ENCODE results near the gene JARID2.
"Not testable (repeated sequence)": the region's sequence is repeated elsewhere in the genome, so short reads cannot be mapped to it uniquely, and the experiment has no call there.

The JARID2 gene

GRCh38 chr6:15293674-15294073 lies 47.8 kb downstream of the JARID2 start:
- Mint-ChIP-seq H3K4me1 (ENCODE audit: low read depth in 2 of 2) (peaks cover 39 to 56% of the 10 kb centered on the region in 2 donors), H3K4me3 (no peak overlapping the region), H3K27me3 (no peaks in the 10 kb centered on the region), H3K27ac (peak overlapping the region; percentile 56 to 75), H3K9me3 (no peaks in the 10 kb centered on the region), H3K36me3 (ENCODE audit: insufficient read depth) (peaks cover 11% of the 10 kb centered on the region)
- ATAC-seq (replicated peaks): no peak
- DNase-seq: no peak

DNA sequence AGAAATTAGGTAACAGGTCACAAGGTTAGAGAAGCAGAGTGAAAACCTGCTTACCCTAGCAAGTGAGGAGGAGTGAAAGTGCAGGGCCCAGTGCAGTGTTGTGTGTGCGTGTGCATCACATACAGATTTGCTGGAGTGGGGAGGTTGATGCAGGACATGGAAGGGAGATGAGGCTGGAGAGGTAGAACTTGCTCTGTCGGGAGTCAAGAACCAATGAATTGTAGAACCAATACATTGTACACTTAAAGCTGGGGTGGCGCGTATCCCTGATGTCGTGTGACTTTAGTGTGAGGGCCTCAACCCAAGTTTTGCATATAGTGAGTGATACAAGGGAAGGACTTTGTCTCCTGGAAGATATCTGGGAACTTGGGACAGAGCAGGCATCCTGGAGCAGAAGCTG lies 48.6 kb downstream of the JARID2 start:
- Mint-ChIP-seq H3K27me3 (no peaks in the 10 kb centered on the region), H3K4me3 (no peak overlapping the region), H3K4me1 (ENCODE audit: low read depth in 2 of 2) (peaks cover 44 to 61% of the 10 kb centered on the region in 2 donors), H3K36me3 (ENCODE audit: insufficient read depth) (peaks cover 11% of the 10 kb centered on the region), H3K27ac (peak overlapping the region; percentile 56 to 57), H3K9me3 (no peaks in the 10 kb centered on the region)
- no peak for DNase-seq
- no peak for ATAC-seq (replicated peaks)

DNA sequence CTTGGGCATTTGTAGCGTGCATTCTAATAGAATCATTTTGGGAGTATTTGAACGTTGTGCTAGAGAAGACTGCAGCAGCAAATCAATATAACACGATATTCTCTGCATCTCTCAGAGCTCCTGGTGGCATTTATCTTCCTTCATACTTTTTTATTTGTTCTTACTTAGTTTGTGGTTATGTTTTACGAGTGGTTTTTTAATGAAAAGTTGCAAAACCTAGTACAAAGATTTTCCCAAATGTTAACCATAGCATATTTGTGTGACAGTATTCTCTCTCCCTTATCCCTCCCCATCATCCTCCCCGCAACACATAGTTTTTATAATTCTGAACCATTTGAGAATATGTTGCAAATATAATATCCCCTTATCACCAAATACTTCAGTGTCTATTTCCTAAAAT lies 50.4 kb downstream of the JARID2 start:
- Mint-ChIP-seq H3K27ac (peak overlapping the region; percentile 46 to 88), H3K9me3 (no peaks in the 10 kb centered on the region), H3K27me3 (no peaks in the 10 kb centered on the region), H3K4me1 (ENCODE audit: low read depth in 2 of 2) (peaks cover 57 to 79% of the 10 kb centered on the region in 2 donors), H3K36me3 (ENCODE audit: insufficient read depth) (peaks cover 13% of the 10 kb centered on the region), H3K4me3 (peak overlapping the region; percentile 43 to 54)
- DNase-seq (no peak), ATAC-seq (replicated peaks) (no peak)

DNA sequence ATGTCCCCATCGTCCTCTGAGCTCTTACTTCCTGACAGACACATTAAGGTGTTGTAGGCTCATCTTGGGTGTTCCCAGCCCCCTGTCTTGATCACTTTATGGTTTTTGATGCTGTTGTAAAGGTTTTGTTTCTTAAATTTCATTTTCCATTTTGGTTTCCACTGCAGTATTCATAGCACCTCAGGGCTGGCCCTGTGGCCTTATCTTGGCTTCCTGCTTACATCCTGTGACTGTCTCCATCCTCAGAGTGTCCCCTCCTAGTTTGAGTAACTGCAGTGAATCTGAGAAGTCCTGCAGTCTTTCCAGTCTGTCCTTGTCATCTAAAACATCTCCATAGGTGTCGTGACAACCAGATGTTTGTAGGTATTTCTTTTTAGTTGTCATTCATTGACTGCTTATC lies 50.9 kb downstream of the JARID2 start:
- Mint-ChIP-seq H3K27ac (peak overlapping the region; percentile 46 to 88), H3K4me1 (ENCODE audit: low read depth in 2 of 2) (peaks cover 62 to 79% of the 10 kb centered on the region in 2 donors), H3K4me3 (peak overlapping the region; percentile 43 to 54), H3K36me3 (ENCODE audit: insufficient read depth) (peaks cover 13% of the 10 kb centered on the region), H3K9me3 (no peaks in the 10 kb centered on the region), H3K27me3 (no peaks in the 10 kb centered on the region)
- DNase-seq (no peak), ATAC-seq (replicated peaks) (peak; percentile 45)

DNA sequence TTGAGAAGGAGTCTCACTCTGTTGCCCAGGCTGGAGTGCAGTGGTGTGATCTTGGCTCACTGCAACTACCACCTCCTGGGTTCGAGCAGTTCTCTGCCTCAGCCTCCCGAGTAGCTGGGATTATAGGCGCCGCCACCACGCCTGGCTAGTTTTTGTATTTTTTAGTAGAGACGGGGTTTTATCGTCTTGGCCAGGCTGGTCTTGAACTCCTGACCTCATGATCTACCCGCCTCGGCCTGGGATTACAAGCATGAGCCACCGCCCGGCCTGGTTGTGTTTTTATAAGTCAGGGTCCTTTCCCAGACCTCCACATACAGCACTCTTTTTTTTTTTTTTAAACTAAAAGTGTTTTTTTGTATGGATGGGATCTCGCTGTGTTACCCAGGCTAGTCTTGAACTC lies 51.3 kb downstream of the JARID2 start:
- H3K36me3 Mint-ChIP-seq (ENCODE audit: insufficient read depth); ATAC-seq (replicated peaks); H3K27me3 Mint-ChIP-seq; H3K9me3 Mint-ChIP-seq; DNase-seq: not testable (repeated sequence)
- Mint-ChIP-seq H3K4me3 (peak overlapping the region; percentile 43 to 54), H3K4me1 (ENCODE audit: low read depth in 2 of 2) (peaks cover 63 to 77% of the 10 kb centered on the region in 2 donors), H3K27ac (peak overlapping the region; percentile 46 to 88)

GRCh38 chr6:15297895-15298590 lies 52.2 kb downstream of the JARID2 start:
- peaks cover 6% of the 10 kb centered on the region for H3K36me3 Mint-ChIP-seq (ENCODE audit: insufficient read depth)
- peaks cover 60 to 72% of the 10 kb centered on the region in 2 donors for H3K4me1 Mint-ChIP-seq (ENCODE audit: low read depth in 2 of 2)
- peak overlapping the region; percentile 29 to 37 for H3K4me3 Mint-ChIP-seq
- H3K27ac Mint-ChIP-seq: peak overlapping the region; percentile 21 to 86
- DNase-seq: no peak
- ATAC-seq (replicated peaks): no peak
- H3K27me3 Mint-ChIP-seq: no peaks in the 10 kb centered on the region
- H3K9me3 Mint-ChIP-seq: no peaks in the 10 kb centered on the region

DNA sequence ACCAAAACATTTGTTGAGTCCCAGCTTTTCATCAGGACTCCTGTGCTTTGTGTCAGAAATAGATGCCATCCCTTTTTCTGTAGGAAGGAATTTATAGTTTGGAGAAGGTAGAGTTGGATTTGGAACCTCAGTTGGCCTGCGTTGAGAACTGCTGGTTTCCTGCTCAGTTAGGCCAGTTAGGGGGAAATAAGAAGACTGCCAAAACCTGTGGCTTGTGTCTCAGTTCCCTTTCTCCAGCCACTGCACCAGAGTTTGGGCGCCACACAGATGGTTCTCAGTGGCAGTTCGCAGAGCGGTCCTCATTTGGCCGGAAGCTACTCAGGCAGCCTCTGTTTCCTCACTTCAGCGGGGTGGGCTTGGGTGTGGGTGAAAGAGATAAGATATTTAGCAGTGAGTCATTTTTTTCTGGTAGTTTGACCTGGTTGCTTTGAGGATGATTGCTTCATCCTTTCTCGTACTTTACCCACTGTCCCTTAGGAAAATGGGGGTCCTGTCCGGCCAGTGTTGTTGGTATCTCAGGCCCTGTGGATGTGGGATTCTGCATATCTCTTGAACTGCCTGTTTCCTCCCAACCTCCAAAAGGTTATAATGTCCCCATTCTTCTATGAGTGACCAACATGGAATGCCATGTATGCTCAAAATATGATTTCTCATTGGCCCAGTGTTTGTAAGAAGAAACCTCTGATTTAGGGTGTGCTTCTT lies 53.7 kb downstream of the JARID2 start:
- peak; percentile 34 to 46 (median 41) for DNase-seq
- Mint-ChIP-seq H3K4me1 (ENCODE audit: low read depth in 2 of 2) (peaks cover 54 to 62% of the 10 kb centered on the region in 2 donors), H3K27ac (peak overlapping the region; percentile 21 to 86), H3K4me3 (peak overlapping the region; percentile 5 to 66), H3K9me3 (no peaks in the 10 kb centered on the region), H3K27me3 (no peaks in the 10 kb centered on the region), H3K36me3 (ENCODE audit: insufficient read depth) (peaks cover 3% of the 10 kb centered on the region)
- peak; percentile 89 for ATAC-seq (replicated peaks)

DNA sequence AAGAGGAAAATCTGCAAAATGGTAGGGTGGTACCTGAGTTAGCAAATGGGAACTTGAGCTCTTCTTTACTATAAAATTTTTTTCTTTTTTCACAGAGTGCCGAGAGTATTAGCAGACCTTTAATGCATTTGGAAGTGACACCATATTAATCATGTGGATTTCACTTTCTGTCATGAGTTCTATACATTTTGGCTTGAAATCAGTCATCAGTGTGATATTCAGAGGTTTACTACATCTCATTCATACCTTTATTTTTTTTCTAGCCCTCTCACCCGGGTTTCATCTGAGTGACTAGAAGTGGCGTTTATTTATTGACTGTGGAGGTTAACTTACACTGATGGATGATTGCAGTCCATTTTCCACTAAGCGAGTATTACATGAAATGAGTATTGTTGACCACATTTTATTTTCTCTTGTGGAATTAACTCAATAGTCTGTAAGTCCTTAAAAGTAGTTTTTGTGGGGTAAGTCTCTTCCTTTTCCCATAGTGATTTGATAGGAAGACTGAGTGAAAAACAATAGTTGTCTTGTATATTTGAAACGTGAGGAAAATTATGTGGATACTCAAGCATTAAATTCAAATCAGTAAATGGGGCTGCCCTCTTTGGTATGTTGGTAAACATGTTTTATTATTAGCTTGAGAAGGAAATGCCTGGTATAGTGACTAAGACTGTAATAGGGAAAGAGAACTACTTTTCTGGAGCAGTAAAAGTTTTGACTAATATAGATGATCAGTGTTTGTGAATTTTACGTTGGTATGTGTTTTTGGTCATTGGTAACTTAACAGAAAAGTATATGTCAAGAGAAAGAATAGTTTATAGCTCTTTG lies 55.5 kb downstream of the JARID2 start:
- peaks cover 3% of the 10 kb centered on the region for H3K36me3 Mint-ChIP-seq (ENCODE audit: insufficient read depth)
- peaks cover 64 to 68% of the 10 kb centered on the region in 2 donors for H3K4me1 Mint-ChIP-seq (ENCODE audit: low read depth in 2 of 2)
- no peaks in the 10 kb centered on the region for H3K27me3 Mint-ChIP-seq
- H3K27ac Mint-ChIP-seq: peak overlapping the region; percentile 21 to 86
- no peaks in the 10 kb centered on the region for H3K9me3 Mint-ChIP-seq
- DNase-seq (no peak), ATAC-seq (replicated peaks) (no peak)
- H3K4me3 Mint-ChIP-seq: peak overlapping the region in 1 of 2 donors; percentile 0

GRCh38 chr6:15303162-15303919 lies 57.5 kb downstream of the JARID2 start:
- DNase-seq: no peak
- no peaks in the 10 kb centered on the region for H3K27me3 Mint-ChIP-seq
- no peak overlapping the region for H3K4me3 Mint-ChIP-seq
- H3K4me1 Mint-ChIP-seq (ENCODE audit: low read depth in 2 of 2): peaks cover 58 to 64% of the 10 kb centered on the region in 2 donors
- H3K36me3 Mint-ChIP-seq (ENCODE audit: insufficient read depth): peaks cover 3% of the 10 kb centered on the region
- H3K27ac Mint-ChIP-seq: no peak overlapping the region
- H3K9me3 Mint-ChIP-seq: no peaks in the 10 kb centered on the region
- no peak for ATAC-seq (replicated peaks)

DNA sequence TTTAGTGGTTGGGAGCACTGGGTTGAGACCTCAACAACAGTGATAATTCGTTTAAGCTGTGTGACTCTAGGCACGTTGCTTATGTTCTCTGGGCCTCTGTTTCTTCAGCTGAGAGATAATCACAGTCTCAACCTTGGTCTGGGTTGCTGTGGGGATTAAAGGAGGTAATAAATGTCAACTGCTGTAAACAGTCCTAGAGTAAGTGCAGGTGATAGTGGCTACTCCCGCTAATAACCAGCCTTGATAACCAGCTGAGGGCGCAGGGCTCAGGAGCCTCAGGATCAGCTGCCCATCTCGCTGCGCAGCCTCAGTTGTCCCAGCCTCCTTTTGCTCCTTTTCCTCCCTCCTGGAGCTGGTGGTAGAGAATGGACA lies 58.0 kb downstream of the JARID2 start:
- DNase-seq (no peak), ATAC-seq (replicated peaks) (no peak)
- Mint-ChIP-seq H3K4me3 (no peak overlapping the region), H3K27me3 (no peaks in the 10 kb centered on the region), H3K27ac (peak overlapping the region in 1 of 2 donors; percentile 88), H3K36me3 (ENCODE audit: insufficient read depth) (peaks cover 3% of the 10 kb centered on the region), H3K9me3 (no peaks in the 10 kb centered on the region), H3K4me1 (ENCODE audit: low read depth in 2 of 2) (peaks cover 62 to 66% of the 10 kb centered on the region in 2 donors)

DNA sequence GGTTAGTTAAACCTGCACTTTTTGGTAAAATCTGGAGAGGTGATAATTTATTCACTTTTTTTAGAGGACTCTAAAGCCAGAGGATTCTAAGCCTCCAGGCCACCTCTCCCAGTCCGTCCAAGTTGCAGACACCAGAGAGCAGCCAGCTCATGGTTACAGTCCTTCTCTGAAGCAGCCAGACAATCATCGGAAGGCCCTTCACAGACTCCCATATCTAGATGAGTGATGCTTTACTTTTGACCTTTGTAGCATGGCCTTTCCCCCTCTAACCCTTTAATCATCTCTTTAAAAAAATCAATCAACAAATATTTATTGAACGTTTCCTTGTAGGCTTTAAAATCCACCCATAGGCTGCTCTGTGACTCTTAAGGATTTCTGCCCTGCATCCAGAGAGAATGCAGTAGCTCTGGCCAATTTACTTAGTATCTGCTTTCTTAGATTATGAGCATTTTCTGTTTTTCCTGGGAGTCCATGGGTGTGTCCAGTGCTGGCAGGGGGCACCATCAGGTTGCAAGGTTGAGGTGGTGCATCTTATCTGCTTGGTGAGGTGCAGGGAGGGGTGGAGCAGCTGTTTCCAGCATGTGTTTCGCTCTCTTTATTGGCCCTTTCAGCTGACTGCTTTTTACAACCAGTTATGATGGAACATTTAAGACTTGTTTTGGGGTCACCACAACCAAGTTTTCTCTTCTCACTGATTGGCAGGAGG lies 58.6 kb downstream of the JARID2 start:
- ATAC-seq (replicated peaks) (no peak), DNase-seq (no peak)
- H3K4me3 Mint-ChIP-seq: peak overlapping the region; percentile 53 to 68
- H3K9me3 Mint-ChIP-seq: no peaks in the 10 kb centered on the region
- no peaks in the 10 kb centered on the region for H3K27me3 Mint-ChIP-seq
- H3K36me3 Mint-ChIP-seq (ENCODE audit: insufficient read depth): peaks cover 4% of the 10 kb centered on the region
- peaks cover 60 to 66% of the 10 kb centered on the region in 2 donors for H3K4me1 Mint-ChIP-seq (ENCODE audit: low read depth in 2 of 2)
- peak overlapping the region; percentile 72 to 88 for H3K27ac Mint-ChIP-seq

DNA sequence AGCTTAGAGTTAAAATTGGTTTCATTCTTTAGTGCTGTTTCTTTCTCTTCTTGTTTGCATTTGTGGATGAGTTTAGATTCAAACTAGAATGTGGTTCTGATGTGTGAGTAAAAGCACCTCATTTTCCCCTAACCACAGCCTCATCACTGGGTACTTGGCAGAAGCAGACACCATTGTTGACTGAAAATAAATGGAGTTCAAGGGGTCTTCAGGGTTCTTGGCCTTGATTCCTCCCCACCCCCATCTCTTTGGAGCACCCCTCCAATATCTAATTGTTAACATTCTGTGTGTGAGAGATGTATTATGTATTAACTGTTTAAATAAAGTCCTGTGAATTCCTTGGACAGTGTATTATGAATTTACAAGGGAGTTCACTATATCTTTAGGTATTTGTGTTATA lies 59.6 kb downstream of the JARID2 start:
- ATAC-seq (replicated peaks): peak; percentile 71
- no peaks in the 10 kb centered on the region for H3K27me3 Mint-ChIP-seq
- DNase-seq: no peak
- H3K27ac Mint-ChIP-seq: peak overlapping the region; percentile 72 to 88
- no peaks in the 10 kb centered on the region for H3K9me3 Mint-ChIP-seq
- H3K4me3 Mint-ChIP-seq: peak overlapping the region; percentile 53 to 68
- peaks cover 6% of the 10 kb centered on the region for H3K36me3 Mint-ChIP-seq (ENCODE audit: insufficient read depth)
- peaks cover 53 to 59% of the 10 kb centered on the region in 2 donors for H3K4me1 Mint-ChIP-seq (ENCODE audit: low read depth in 2 of 2)
